ENCODE results near the gene MMP27.
A peak's percentile ranks its signal among the peaks of the same experiment; 100 is the strongest.

GRCh38 chr11:102733232-102733875, 27.8 kb upstream of the MMP27 start:
- TF ChIP-seq POLR2AphosphoS5 (IDR thresholded peaks at IDR 0.05) (no peak), CTCF (IDR thresholded peaks at IDR 0.05) (peak; percentile 12 to 70 (median 64)), POLR2A (IDR thresholded peaks at IDR 0.05) (no peak)
